Sigmoid colon (tissue), 7 donors: ENCODE data around the gene ISL2. TPM values are rescaled to one million over a fixed set of nuclear protein-coding genes. Genes with fewer than 3 reads are reported as not detected.
A peak's percentile ranks its signal among the peaks of the same experiment; 100 is the strongest.
"Not testable (repeated sequence)": the region's sequence is repeated elsewhere in the genome, so short reads cannot be mapped to it uniquely, and the experiment has no call there.

ENCODE experiments used
- DNase-seq: peaks from one replicate; pipeline ENCODE4 v3.0.0-alpha.2; 2019
- H3K27ac ChIP-seq, 4 donors: fragments of 200-600 bp; sonication (generic); one replicate each; pipeline ENCODE4 v1.5.1; 2016 to 2019; ENCODE audit warnings: mild to moderate bottlenecking in 1 of 4
- H3K27me3 ChIP-seq, 3 donors: fragments of 200-600 bp; sonication (generic); one replicate each; pipeline ENCODE4 v1.5.1; 2019; ENCODE audit warnings: mild to moderate bottlenecking in 1 of 3
- H3K36me3 ChIP-seq, 4 donors: fragments of 200-600 bp; sonication (generic); one replicate each; pipeline ENCODE4 v1.5.1; 2016 to 2019
- H3K4me1 ChIP-seq, 4 donors: fragments of 200-600 bp; sonication (generic); one replicate each; pipeline ENCODE4 v1.5.1; 2017 to 2019
- H3K4me3 ChIP-seq, 4 donors: fragments of 200-600 bp; sonication (generic); one replicate each; pipeline ENCODE4 v1.5.1; 2017 to 2019; ENCODE audit warnings: mild to moderate bottlenecking in 2 of 4, moderate library complexity in 1 of 4
- H3K9me3 ChIP-seq, 4 donors: fragments of 200-600 bp in 3 of 4; sonication (generic) in 3 of 4; one replicate each; pipeline versions ENCODE4 v1.5.1 to v1.6.1; 2013 to 2019
- EP300 ChIP-seq, 4 donors: sonication (generic); formaldehyde crosslinking; IDR thresholded peaks; one replicate each; pipeline ENCODE4 v1.6.1; 2017; ENCODE audit warnings: antibody characterized with exemption in 4 of 4
- POLR2A ChIP-seq, 2 donors: fragments of 450-650 bp; IDR thresholded peaks; one replicate each; pipeline ENCODE4 v1.6.1; 2016; ENCODE audit warnings: antibody characterized with exemption in 2 of 2, mild to moderate bottlenecking in 2 of 2, moderate library complexity in 2 of 2
- POLR2AphosphoS5 ChIP-seq, 4 donors: sonication (generic); formaldehyde crosslinking; IDR thresholded peaks; one replicate each; pipeline ENCODE4 v1.6.1; 2017; ENCODE audit warnings: antibody characterized with exemption in 4 of 4
- WGBS, 2 donors: extraction: QIAGEN DNeasy Blood & Tissue Kit; methylation state at CpG; one replicate each; pipeline ENCODE4 v1.1.7; 2013; 5-methylcytosine and 5-hydroxymethylcytosine counted together
- intact Hi-C: fragments of 100-400 bp; cut with DNase I; formaldehyde crosslinking; loops from one replicate; pipeline ENCODE4 v1.15.1; 2023
- polyA plus RNA-seq, 3 donors: library from polyadenylated mRNA; stranded (reverse); fragments of 200-250 nt; gene quantifications; one replicate each; pipeline ENCODE4 v1.2.3, GENCODE V29; 2013
- total RNA-seq, 4 donors: library from RNA; depleted of rRNA; stranded (reverse); fragments of >200 nt; gene quantifications; one replicate each; pipeline ENCODE4 v1.1.0, GENCODE V29; 2016
- TF ChIP-seq, protein P1 (sequence below), 4 experiments: fragments of 450-650 bp in 3 of 4; fragments of 200-600 bp in 1 of 4; IDR thresholded peaks; one replicate each; pipeline ENCODE4 v1.5.1; 2016 to 2019; ENCODE audit warnings: antibody characterized with exemption in 4 of 4, mild to moderate bottlenecking in 3 of 4, moderate library complexity in 2 of 4
- donor health status: healthy with polysubstance abuse.
- donor health status: Bipolar disorder and iron deficiency.
- donor health status: healthy.

The ISL2 gene
- total and polyA plus RNA-seq, 7 donors: 0.52 to 6.4 (median 2.4) TPM; not detected in 1

DNA sequence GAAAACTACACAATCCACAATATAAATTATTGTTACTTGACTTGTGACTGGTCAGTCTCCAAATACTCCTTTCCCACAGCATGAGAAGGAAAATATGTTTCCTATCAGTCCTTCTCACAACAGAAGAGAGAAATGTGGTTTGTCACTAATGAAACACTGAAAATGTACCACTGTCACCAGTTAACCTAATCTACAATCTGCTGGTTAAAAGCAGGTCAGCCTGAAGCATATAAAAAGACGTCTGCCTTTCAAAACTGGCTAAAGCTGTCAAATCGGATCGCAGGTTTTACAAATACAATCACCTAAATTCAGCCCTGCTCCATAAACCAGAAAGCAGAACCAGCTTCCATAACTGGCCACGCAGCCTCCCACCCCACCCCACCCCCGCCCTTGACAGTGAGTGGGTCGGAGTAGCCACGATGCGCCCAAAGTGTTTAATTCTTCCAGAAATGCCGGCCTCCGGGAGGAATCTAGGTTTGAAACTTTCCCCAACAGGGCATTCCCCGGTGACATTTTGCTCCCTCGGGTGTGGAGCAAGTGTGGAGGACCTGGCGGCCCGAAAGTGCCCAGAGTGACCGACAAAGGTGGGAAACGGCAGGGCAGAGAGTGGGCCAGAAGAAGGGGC, 26.0 kb upstream of the ISL2 start:
- DNase-seq: no peak
- 0% methylated on average over 16 of the region's 16 CpGs for WGBS, 2 donors
- intact Hi-C loops: loop anchor here (1.0 to 2.0 kb wide), 2 partner anchors 26 to 114 kb away; partner anchors contain the start of gene ISL2

DNA sequence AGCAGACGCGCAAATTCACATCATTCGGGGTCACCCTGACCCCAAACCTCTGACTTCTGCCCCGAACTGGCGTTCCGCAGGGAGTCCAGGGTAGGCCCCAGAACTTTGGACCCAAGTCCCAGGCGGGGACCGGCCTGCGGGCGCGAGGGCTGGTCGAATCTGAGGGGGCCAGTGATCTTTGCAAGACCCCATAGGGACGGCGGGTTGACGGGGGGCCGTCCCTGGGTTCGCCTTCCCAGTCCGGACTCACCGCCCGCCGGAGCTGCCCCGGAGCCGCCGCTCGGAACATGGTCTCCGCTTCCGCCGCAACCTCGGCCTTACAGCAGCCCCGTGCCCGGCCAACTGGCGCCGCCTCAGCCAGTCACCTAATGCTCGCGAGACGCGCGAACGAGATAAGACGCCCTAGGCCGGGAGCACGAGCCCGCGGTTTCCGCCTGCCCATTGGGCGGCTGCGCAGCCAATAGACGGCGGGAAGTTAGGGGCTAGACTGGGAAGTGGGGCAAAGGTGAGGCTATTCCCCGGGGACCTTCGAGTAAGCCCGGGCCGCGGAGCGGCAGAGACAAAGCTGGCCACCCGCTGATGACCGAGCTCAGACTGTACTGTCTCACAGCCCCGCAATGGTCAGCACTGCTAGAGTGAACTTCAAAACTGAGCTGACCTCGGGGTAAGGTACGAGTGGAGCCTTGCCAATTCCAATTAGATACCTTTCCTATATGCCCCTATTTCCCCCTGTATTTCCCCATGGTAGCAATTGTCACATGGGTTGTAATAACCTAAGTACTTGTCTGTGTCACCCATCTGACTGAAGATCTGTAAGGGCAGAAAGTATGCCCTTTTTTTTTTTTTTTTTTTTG, 25.2 kb upstream of the ISL2 start, which contains the start of gene ETFA:
TSS of gene ETFA (minus strand) at position 370 of the 854 bp plus-strand sequence. CDS start at position 289, 81 bp downstream.
- H3K4me1 ChIP-seq: peaks cover 0 to 27% (median 18%) of the 10 kb centered on the region in 4 donors
- peak; percentile 99 for DNase-seq
- TF ChIP-seq POLR2AphosphoS5 (IDR thresholded peaks at IDR 0.05) (peak; percentile 97 to 99 (median 98)), POLR2A (IDR thresholded peaks at IDR 0.05) (peak; percentile 90 to 91), EP300 (IDR thresholded peaks at IDR 0.05) (peak in 1 of 4 donors; percentile 34)
- TF ChIP-seq, protein P1, sequence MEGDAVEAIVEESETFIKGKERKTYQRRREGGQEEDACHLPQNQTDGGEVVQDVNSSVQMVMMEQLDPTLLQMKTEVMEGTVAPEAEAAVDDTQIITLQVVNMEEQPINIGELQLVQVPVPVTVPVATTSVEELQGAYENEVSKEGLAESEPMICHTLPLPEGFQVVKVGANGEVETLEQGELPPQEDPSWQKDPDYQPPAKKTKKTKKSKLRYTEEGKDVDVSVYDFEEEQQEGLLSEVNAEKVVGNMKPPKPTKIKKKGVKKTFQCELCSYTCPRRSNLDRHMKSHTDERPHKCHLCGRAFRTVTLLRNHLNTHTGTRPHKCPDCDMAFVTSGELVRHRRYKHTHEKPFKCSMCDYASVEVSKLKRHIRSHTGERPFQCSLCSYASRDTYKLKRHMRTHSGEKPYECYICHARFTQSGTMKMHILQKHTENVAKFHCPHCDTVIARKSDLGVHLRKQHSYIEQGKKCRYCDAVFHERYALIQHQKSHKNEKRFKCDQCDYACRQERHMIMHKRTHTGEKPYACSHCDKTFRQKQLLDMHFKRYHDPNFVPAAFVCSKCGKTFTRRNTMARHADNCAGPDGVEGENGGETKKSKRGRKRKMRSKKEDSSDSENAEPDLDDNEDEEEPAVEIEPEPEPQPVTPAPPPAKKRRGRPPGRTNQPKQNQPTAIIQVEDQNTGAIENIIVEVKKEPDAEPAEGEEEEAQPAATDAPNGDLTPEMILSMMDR (IDR thresholded peaks at IDR 0.05): no peak
- no peaks in the 10 kb centered on the region for H3K36me3 ChIP-seq
- 1 to 2% methylated on average over 60 of the region's 60 CpGs for WGBS, 2 donors
- no peaks in the 10 kb centered on the region for H3K27me3 ChIP-seq
- H3K9me3 ChIP-seq: no peaks in the 10 kb centered on the region
- H3K27ac ChIP-seq: peak within 1 kb of the TSS; percentile 84 to 88 (median 86)
- H3K4me3 ChIP-seq: peak within 1 kb of the TSS; percentile 62 to 81 (median 68)
- intact Hi-C loops: loop anchor here (1.0 to 2.0 kb wide), 2 partner anchors 25 to 115 kb away; partner anchors contain the start of gene ISL2

More for the DNA sequence above, 26.0 kb upstream of the ISL2 start:
- TF ChIP-seq, protein P1 (IDR thresholded peaks at IDR 0.05): no peak
- TF ChIP-seq POLR2AphosphoS5 (IDR thresholded peaks at IDR 0.05): no peak
- TF ChIP-seq EP300 (IDR thresholded peaks at IDR 0.05): no peak
- TF ChIP-seq POLR2A (IDR thresholded peaks at IDR 0.05): no peak
- H3K27ac ChIP-seq: peak overlapping the region; percentile 84 to 88 (median 86)
- peak overlapping the region; percentile 62 to 81 (median 68) for H3K4me3 ChIP-seq
- H3K27me3 ChIP-seq: no peaks in the 10 kb centered on the region
- H3K9me3 ChIP-seq: no peaks in the 10 kb centered on the region
- peaks cover 0 to 27% (median 18%) of the 10 kb centered on the region in 4 donors for H3K4me1 ChIP-seq
- no peaks in the 10 kb centered on the region for H3K36me3 ChIP-seq

DNA sequence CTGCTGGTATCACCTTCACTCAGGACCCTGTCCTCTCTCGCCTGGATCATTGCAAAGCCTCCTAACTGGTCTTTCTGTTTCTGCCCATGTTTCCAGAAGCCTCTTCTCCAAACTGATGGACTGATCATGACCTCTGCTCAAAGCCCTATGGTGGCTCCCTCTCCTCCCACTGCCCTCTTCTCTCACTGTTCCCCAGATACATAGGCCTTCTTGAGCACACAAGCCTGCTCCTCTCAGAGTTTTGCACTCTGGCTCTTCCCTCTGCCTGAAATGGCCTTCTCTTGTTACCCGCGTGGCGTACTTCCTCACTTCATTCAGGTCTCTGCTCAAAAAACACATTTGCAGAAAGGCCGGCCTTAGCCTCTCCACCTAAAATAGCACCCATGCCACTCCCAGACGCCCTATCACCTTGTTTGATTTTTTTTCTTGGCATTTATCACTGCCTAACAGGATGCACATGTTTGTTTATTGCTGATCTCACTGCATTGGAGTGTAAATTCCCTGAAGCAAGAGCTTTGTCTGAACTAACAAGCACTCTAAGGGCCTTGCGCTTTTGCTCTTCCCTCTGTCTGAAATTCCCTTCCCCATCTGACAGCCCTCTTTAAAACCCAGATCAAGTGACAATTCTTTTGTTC, 23.9 kb upstream of the ISL2 start:
- DNase-seq: no peak
- WGBS, 2 donors: 63 to 81% methylated on average over 7 of the region's 7 CpGs
- Histone ChIP-seq H3K9me3 (no peaks in the 10 kb centered on the region), H3K4me3 (no peak overlapping the region), H3K27ac (no peak overlapping the region), H3K36me3 (no peaks in the 10 kb centered on the region), H3K27me3 (no peaks in the 10 kb centered on the region), H3K4me1 (peaks cover 0 to 27% (median 18%) of the 10 kb centered on the region in 4 donors)
- TF ChIP-seq EP300 (IDR thresholded peaks at IDR 0.05) (no peak), POLR2AphosphoS5 (IDR thresholded peaks at IDR 0.05) (no peak), POLR2A (IDR thresholded peaks at IDR 0.05) (no peak)
- TF ChIP-seq, protein P1 (IDR thresholded peaks at IDR 0.05): no peak
- intact Hi-C loops: no loop called here

DNA sequence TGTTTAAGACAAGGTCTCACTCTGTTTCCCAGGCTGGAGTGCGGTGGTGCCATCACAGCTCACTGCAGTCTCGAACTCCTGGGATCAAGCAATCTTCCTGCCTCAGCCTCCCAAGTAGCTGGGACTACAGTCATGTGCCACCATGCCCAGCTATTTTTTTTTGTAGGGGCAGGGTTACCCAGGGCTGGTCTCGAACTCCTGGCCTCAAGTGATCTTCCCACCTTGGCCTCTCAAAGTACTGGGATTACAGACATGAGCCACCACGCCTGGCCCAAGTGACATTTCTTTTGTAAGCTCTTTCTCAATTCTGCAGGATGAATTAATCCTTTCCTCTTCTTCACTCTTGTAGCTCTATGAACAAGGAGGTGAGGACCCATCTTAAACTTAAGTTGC, 23.4 kb upstream of the ISL2 start:
- 93 to 94% methylated on average over 4 of the region's 4 CpGs for WGBS, 2 donors
- H3K4me1 ChIP-seq: peaks cover 0 to 26% (median 17%) of the 10 kb centered on the region in 4 donors
- DNase-seq, intact Hi-C loops, H3K4me3 ChIP-seq, H3K9me3 ChIP-seq, H3K36me3 ChIP-seq, H3K27ac ChIP-seq, H3K27me3 ChIP-seq: not testable (repeated sequence)
